ENCODE results near the gene DBR1. TPM values are rescaled to one million over a fixed set of nuclear protein-coding genes. Genes with fewer than 3 reads are reported as not detected.

Gene DBR1
- total and polyA plus RNA-seq, 2 of the 13 experiments (the other 11 are each of a cell fraction or from before 2014, with no cell fraction given) = 6.4 to 16.7 TPM

DNA sequence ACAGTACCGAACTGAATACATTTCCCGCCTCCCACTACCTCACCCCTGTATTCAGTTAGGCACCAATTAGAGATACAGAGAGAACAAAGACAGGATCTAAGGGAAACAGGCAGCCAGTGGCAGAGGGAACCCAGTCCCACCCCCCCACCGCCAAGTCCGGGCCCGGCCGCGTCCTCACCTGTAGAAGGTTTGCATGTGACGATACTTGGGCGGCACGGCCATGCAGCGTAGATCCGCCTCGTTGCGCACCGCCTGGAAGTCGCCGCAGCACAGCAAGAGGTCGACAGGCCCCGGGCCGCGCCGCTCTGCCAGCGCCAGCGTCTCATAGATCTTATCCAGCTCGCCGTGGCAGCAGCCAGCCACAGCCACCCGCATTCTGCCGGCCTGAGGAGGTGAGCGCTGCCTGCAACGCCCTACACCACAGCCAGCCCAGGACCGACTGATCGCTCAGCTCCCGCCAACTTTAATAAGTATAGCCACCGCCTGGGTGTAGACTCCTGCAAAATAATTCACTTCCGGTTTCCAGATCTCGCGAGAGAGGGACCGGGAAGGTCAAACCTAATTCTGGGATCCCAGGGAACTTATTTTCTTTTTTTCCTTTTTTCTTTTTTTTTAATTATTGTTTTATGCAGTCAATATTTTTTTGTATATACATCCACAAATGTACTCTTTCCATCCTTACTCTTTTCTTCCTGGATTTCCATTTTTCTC is at the start of gene DBR1 (continued):
- TF ChIP-seq MTF1 (CRISPR knock-in tag; IDR thresholded peaks at IDR 0.05) (peak; percentile 58; the same call in 1 of the 2 replicates), FOXJ3 (CRISPR knock-in tag; IDR thresholded peaks at IDR 0.05; ENCODE audit: borderline replicate concordance) (peak; percentile 33; the same call in 1 of the 2 replicates), FOSL2 (CRISPR knock-in tag; IDR thresholded peaks at IDR 0.05) (0 out of 2 replicates have a peak, but pooled peaks have one; percentile 21), PHF20 (CRISPR knock-in tag; IDR thresholded peaks at IDR 0.05) (peak; percentile 80), ZNF605 (CRISPR knock-in tag; IDR thresholded peaks at IDR 0.05) (peak; percentile 28; the same call in 1 of the 2 replicates), POLR2G (IDR thresholded peaks at IDR 0.05; ENCODE audit: low read depth, low read length) (peak; percentile 97), RBM22 (optimal IDR thresholded peaks at IDR 0.05; ENCODE audit: low read length) (no peak), ZNF577 (CRISPR knock-in tag; IDR thresholded peaks at IDR 0.05; ENCODE audit: borderline replicate concordance, low read depth) (no peak), ZBTB7A (CRISPR knock-in tag; IDR thresholded peaks at IDR 0.05) (no peak), KMT2A (CRISPR knock-in tag; IDR thresholded peaks at IDR 0.05) (peak; percentile 84), TAF1 (CRISPR knock-in tag; IDR thresholded peaks at IDR 0.05) (peak; percentile 90), ZNF451 (CRISPR knock-in tag; IDR thresholded peaks at IDR 0.05) (no peak)
- TF ChIP-seq, protein P1, sequence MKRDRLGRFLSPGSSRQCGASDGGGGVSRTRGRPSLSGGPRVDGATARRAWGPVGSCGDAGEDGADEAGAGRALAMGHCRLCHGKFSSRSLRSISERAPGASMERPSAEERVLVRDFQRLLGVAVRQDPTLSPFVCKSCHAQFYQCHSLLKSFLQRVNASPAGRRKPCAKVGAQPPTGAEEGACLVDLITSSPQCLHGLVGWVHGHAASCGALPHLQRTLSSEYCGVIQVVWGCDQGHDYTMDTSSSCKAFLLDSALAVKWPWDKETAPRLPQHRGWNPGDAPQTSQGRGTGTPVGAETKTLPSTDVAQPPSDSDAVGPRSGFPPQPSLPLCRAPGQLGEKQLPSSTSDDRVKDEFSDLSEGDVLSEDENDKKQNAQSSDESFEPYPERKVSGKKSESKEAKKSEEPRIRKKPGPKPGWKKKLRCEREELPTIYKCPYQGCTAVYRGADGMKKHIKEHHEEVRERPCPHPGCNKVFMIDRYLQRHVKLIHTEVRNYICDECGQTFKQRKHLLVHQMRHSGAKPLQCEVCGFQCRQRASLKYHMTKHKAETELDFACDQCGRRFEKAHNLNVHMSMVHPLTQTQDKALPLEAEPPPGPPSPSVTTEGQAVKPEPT (CRISPR knock-in tag; IDR thresholded peaks at IDR 0.05; ENCODE audit: low read depth) = no peak
- TF ChIP-seq, protein P2, sequence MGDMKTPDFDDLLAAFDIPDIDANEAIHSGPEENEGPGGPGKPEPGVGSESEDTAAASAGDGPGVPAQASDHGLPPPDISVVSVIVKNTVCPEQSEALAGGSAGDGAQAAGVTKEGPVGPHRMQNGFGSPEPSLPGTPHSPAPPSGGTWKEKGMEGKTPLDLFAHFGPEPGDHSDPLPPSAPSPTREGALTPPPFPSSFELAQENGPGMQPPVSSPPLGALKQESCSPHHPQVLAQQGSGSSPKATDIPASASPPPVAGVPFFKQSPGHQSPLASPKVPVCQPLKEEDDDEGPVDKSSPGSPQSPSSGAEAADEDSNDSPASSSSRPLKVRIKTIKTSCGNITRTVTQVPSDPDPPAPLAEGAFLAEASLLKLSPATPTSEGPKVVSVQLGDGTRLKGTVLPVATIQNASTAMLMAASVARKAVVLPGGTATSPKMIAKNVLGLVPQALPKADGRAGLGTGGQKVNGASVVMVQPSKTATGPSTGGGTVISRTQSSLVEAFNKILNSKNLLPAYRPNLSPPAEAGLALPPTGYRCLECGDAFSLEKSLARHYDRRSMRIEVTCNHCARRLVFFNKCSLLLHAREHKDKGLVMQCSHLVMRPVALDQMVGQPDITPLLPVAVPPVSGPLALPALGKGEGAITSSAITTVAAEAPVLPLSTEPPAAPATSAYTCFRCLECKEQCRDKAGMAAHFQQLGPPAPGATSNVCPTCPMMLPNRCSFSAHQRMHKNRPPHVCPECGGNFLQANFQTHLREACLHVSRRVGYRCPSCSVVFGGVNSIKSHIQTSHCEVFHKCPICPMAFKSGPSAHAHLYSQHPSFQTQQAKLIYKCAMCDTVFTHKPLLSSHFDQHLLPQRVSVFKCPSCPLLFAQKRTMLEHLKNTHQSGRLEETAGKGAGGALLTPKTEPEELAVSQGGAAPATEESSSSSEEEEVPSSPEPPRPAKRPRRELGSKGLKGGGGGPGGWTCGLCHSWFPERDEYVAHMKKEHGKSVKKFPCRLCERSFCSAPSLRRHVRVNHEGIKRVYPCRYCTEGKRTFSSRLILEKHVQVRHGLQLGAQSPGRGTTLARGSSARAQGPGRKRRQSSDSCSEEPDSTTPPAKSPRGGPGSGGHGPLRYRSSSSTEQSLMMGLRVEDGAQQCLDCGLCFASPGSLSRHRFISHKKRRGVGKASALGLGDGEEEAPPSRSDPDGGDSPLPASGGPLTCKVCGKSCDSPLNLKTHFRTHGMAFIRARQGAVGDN (CRISPR knock-in tag; IDR thresholded peaks at IDR 0.05) = peak; percentile 89
- TF ChIP-seq, protein P3, sequence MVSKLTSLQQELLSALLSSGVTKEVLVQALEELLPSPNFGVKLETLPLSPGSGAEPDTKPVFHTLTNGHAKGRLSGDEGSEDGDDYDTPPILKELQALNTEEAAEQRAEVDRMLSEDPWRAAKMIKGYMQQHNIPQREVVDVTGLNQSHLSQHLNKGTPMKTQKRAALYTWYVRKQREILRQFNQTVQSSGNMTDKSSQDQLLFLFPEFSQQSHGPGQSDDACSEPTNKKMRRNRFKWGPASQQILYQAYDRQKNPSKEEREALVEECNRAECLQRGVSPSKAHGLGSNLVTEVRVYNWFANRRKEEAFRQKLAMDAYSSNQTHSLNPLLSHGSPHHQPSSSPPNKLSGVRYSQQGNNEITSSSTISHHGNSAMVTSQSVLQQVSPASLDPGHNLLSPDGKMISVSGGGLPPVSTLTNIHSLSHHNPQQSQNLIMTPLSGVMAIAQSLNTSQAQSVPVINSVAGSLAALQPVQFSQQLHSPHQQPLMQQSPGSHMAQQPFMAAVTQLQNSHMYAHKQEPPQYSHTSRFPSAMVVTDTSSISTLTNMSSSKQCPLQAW (CRISPR knock-in tag; IDR thresholded peaks at IDR 0.05) = 0 out of 2 replicates have a peak, but pooled peaks have one; percentile 27
- TF ChIP-seq, protein P4, sequence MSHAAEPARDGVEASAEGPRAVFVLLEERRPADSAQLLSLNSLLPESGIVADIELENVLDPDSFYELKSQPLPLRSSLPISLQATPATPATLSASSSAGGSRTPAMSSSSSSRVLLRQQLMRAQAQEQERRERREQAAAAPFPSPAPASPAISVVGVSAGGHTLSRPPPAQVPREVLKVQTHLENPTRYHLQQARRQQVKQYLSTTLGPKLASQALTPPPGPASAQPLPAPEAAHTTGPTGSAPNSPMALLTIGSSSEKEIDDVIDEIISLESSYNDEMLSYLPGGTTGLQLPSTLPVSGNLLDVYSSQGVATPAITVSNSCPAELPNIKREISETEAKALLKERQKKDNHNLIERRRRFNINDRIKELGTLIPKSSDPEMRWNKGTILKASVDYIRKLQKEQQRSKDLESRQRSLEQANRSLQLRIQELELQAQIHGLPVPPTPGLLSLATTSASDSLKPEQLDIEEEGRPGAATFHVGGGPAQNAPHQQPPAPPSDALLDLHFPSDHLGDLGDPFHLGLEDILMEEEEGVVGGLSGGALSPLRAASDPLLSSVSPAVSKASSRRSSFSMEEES (CRISPR knock-in tag; IDR thresholded peaks at IDR 0.05) = 0 out of 2 replicates have a peak, but pooled peaks have one; percentile 17
- TF ChIP-seq, protein P5, sequence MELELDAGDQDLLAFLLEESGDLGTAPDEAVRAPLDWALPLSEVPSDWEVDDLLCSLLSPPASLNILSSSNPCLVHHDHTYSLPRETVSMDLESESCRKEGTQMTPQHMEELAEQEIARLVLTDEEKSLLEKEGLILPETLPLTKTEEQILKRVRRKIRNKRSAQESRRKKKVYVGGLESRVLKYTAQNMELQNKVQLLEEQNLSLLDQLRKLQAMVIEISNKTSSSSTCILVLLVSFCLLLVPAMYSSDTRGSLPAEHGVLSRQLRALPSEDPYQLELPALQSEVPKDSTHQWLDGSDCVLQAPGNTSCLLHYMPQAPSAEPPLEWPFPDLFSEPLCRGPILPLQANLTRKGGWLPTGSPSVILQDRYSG (CRISPR knock-in tag; IDR thresholded peaks at IDR 0.05) = no peak
- TF ChIP-seq, protein P6, sequence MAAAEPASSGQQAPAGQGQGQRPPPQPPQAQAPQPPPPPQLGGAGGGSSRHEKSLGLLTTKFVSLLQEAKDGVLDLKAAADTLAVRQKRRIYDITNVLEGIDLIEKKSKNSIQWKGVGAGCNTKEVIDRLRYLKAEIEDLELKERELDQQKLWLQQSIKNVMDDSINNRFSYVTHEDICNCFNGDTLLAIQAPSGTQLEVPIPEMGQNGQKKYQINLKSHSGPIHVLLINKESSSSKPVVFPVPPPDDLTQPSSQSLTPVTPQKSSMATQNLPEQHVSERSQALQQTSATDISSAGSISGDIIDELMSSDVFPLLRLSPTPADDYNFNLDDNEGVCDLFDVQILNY (CRISPR knock-in tag; conservative IDR thresholded peaks at IDR 0.05) = 0 out of 2 replicates have a peak, but pooled peaks have one; percentile 57
